Measurements from ENCODE around the gene RANBP6. TPM values are rescaled to one million over a fixed set of nuclear protein-coding genes. Genes with fewer than 3 reads are reported as not detected.
"Not testable (repeated sequence)": the region's sequence is repeated elsewhere in the genome, so short reads cannot be mapped to it uniquely, and the experiment has no call there.

The RANBP6 gene
- 10 to 100 TPM; 18.6 to 30.1 TPM for total RNA-seq
- long read RNA-seq, full-length matches to known transcripts, result 45 of 45 reads
- long read RNA-seq, partial matches to known transcripts, result 0 of 45 reads
- long read RNA-seq, other reads (novel, unspliced or antisense), result 0 of 45 reads

- ATAC-seq (peak; percentile 100), DNase-seq (peak; percentile 94)
- intact Hi-C loops (cut with DNase I), result no loop called here
Observed at GRCh38 chr9:6015278-6016157, at the start of gene RANBP6. TSS of gene RANBP6 (minus strand) at chr9:6015624. CDS start at chr9:6015607, 17 bp downstream.

- DNase-seq; ATAC-seq; intact Hi-C loops (cut with DNase I): not testable (repeated sequence)
Observed at GRCh38 chr9:6063146-6063545, 47.7 kb upstream of the RANBP6 start.

GRCh38 chr9:6055666-6056065 lies 40.2 kb upstream of the RANBP6 start:
- no peak for ATAC-seq
- intact Hi-C loops (cut with DNase I), result loop anchor here (1.0 to 5.0 kb wide), 3 partner anchors 52 to 251 kb away; no protein-coding TSS in a partner anchor
- DNase-seq, result no peak

GRCh38 chr9:6055216-6055615 lies 39.8 kb upstream of the RANBP6 start:
- intact Hi-C loops (cut with DNase I), result loop anchor here (1.0 to 5.0 kb wide), 3 partner anchors 52 to 251 kb away; no protein-coding TSS in a partner anchor
- ATAC-seq, result peak; percentile 70 to 91
- DNase-seq, result no peak

GRCh38 chr9:6054280-6055099 lies 39.1 kb upstream of the RANBP6 start:
- peak; percentile 87 to 96 for ATAC-seq
- intact Hi-C loops (cut with DNase I), result loop anchor here (1.0 to 5.0 kb wide), 5 partner anchors 53 to 252 kb away; no protein-coding TSS in a partner anchor
- DNase-seq, result peak; percentile 73

GRCh38 chr9:6052293-6052919 lies 37.0 kb upstream of the RANBP6 start:
- intact Hi-C loops (cut with DNase I), result loop anchor here in 1 of 2 donors (5.0 kb wide), 1 partner anchor 165 kb away; no protein-coding TSS in a partner anchor
- ATAC-seq (no peak), DNase-seq (no peak)

- DNase-seq (no peak), ATAC-seq (no peak)
- intact Hi-C loops (cut with DNase I), result loop anchor here in 1 of 2 donors (5.0 kb wide), 1 partner anchor 164 kb away; no protein-coding TSS in a partner anchor
Observed at GRCh38 chr9:6051511-6051950, 36.1 kb upstream of the RANBP6 start.

- no peak for ATAC-seq
- intact Hi-C loops (cut with DNase I), result loop anchor here in 1 of 2 donors (5.0 kb wide), 1 partner anchor 162 kb away; no protein-coding TSS in a partner anchor
- DNase-seq, result no peak
Observed at GRCh38 chr9:6049798-6050197, 34.4 kb upstream of the RANBP6 start.

GRCh38 chr9:6048039-6048438 lies 32.6 kb upstream of the RANBP6 start:
- ATAC-seq (no peak), DNase-seq (no peak)
- intact Hi-C loops (cut with DNase I), result no loop called here

- intact Hi-C loops (cut with DNase I), result no loop called here
- no peak for ATAC-seq
- DNase-seq, result no peak
Observed at GRCh38 chr9:6047020-6047419, 31.6 kb upstream of the RANBP6 start.

GRCh38 chr9:6045364-6045763 lies 29.9 kb upstream of the RANBP6 start:
- no peak for DNase-seq
- ATAC-seq, result peak; percentile 72 to 85
- intact Hi-C loops (cut with DNase I), result no loop called here

- ATAC-seq, result no peak
- intact Hi-C loops (cut with DNase I), result no loop called here
Observed at GRCh38 chr9:6040077-6040476, 24.7 kb upstream of the RANBP6 start.

GRCh38 chr9:6036391-6036790 lies 21.0 kb upstream of the RANBP6 start:
- DNase-seq, result no peak
- intact Hi-C loops (cut with DNase I), result no loop called here
- ATAC-seq, result no peak

More at GRCh38 chr9:6040077-6040476, 24.7 kb upstream of the RANBP6 start:
- no peak for DNase-seq

GRCh38 chr9:6034954-6035353 lies 19.5 kb upstream of the RANBP6 start:
- DNase-seq (no peak), ATAC-seq (no peak)
- intact Hi-C loops (cut with DNase I), result no loop called here

- ATAC-seq (peak in 1 of 2 donors; percentile 64), DNase-seq (no peak)
- intact Hi-C loops (cut with DNase I), result no loop called here
Observed at GRCh38 chr9:6029604-6030274, 14.3 kb upstream of the RANBP6 start.

- intact Hi-C loops (cut with DNase I), result no loop called here
- no peak for DNase-seq
- no peak for ATAC-seq
Observed at GRCh38 chr9:6024035-6024554, 8.7 kb upstream of the RANBP6 start.

GRCh38 chr9:6016975-6017374 lies 1.6 kb upstream of the RANBP6 start:
- DNase-seq; ATAC-seq; intact Hi-C loops (cut with DNase I): not testable (repeated sequence)

GRCh38 chr9:6014670-6015270 lies 654 bp downstream of the RANBP6 start:
- peak in 1 of 2 donors; percentile 87 for ATAC-seq
- intact Hi-C loops (cut with DNase I), result no loop called here
- DNase-seq, result no peak
